Dedifferentiated amniotic fluid mesenchymal stem cell (primary cell): ENCODE measurements around the gene TCF21.
"Not testable (repeated sequence)": the region's sequence is repeated elsewhere in the genome, so short reads cannot be mapped to it uniquely, and the experiment has no call there.

Experiments used
- DNase-seq: peaks from one replicate; pipeline ENCODE4 v3.0.0-alpha.2; 2016; ENCODE audit errors: extremely low spot score

TCF21 gene

GRCh38 chr6:133923938-133924593, 35.2 kb downstream of the TCF21 start:
- DNase-seq: peak; percentile 80

GRCh38 chr6:133931221-133931620, 42.3 kb downstream of the TCF21 start:
- not testable (repeated sequence) for DNase-seq

GRCh38 chr6:133936352-133936751, 47.4 kb downstream of the TCF21 start:
- not testable (repeated sequence) for DNase-seq

- no peak for DNase-seq
These were observed 49.0 kb downstream of the TCF21 start for GRCh38 chr6:133937909-133938308.

GRCh38 chr6:133938533-133938932, 49.6 kb downstream of the TCF21 start:
- no peak for DNase-seq

GRCh38 chr6:133939778-133940667, 51.1 kb downstream of the TCF21 start:
- no peak for DNase-seq
